NCI-H2107 treated with DMSO at 0.1 percent for 48 hours (cell line): ENCODE measurements around the gene NEMF.
"Not testable (repeated sequence)": the region's sequence is repeated elsewhere in the genome, so short reads cannot be mapped to it uniquely, and the experiment has no call there.

Experiments
- DNase-seq: peaks from one replicate; lab custom pipeline; 2025; ENCODE audit not compliant: unreplicated experiment; lab: John Stamatoyannopoulos, UW

Gene NEMF

DNA sequence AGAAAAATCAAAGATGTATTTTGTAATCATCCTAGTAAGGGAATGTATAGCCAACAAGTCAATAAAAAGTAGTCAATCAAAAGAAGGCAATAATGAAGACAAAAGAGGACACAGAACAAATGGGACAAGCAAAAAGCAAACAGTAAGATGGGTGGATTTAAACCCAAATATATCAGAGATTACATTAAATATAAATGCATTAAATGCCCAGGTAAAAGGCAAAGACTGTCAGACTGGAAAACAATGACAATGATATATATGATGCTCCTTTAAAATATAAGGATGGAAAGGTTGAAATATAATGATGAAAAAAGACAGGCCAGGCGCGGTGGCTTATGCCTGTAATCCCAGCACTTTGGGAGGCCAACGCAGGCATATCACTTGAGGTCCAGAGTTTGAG is 35.7 kb downstream of the NEMF start:
- DNase-seq: no peak

DNA sequence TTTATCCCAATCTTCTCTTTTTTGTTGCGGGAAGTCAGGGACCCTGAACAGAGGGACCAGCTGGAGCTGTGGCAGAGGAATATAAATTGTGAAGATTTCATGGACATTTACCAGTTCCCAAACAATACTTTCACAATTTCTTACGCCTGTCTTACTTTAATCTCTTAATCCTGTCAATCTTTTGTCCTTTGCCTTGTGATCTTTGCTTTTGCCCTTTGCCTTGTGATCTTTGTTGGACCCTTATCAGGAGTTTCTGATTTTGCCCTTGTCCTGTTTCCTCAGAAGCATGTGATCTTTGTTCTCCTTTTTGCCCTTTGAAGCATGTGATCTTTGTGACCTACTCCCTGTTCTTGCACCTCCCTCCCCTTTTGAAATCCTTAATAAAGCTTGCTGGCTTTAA is 36.5 kb downstream of the NEMF start:
- not testable (repeated sequence) for DNase-seq

DNA sequence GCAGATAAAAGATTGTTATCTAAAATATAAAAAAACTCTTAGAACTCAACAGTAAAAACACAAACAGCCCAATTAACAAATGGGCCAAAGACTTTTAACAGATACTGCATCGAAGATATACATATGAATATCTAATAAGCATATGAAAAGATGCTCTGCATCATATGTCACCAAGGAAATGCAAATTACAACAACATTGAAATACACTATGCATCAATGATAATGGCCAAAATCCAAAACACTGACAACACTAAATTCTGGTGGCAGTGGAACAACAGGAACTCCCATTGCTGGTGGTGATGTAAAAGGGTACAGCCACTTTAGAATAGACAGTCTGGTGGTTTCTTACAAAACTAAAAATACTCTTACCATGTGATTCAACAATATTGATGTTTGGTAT is 43.8 kb downstream of the NEMF start:
- DNase-seq: no peak

DNA sequence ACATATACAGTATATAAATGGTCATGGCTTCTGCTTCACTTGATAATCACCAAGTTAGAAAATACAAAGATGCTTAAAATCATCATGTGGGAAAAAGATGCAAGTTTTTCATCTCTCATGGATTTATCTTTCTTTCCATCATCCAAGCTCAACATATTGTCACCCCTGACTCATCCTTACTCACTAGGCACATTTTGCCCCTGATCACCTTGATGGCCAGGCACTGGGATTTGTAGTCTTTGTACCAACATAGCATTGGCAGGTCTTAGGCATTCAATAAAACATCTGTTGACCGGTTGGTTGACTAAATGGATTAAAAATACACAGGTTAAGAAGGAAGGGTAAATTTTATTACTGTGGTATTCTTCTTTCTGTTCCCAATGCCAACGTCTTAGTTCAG is 56.6 kb downstream of the NEMF start:
- DNase-seq: no peak

DNA sequence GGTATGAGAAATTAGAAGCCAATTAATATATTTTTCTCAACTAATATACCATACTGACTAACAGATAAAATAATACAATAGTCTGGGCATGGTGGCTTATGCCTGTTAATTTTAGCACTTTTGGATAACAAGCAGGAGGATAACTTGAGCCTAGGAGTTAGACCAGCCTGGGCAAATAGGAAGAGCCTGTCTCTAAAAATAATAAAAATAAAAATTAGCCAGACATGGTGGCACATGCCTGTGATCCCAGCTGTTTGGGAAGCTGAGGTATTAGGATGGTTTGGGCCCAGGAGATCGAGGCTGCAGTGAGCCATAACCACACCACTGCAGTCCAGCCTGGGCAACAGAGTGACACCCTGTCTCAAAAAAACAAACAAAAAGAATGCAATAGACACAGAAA is 60.0 kb downstream of the NEMF start:
- DNase-seq: no peak

DNA sequence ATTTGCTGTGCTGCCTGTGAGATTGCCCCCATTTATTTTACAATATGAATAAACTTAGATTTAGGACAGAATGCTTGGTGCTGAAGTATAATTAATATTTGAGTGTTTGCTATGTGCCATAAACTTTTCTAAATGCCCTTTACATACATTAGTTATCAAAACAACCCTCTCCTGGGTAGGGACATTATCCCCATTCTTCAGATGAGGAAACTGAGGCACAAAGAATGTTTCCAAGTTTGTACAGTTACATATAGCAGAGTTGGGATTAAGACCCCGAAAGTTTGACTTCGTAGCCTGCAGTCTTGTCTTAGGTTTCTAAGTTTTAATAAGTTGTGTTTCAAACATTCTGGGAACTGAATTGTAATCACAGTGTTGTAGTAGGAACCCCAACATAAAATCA is 66.3 kb downstream of the NEMF start:
- DNase-seq: no peak

DNA sequence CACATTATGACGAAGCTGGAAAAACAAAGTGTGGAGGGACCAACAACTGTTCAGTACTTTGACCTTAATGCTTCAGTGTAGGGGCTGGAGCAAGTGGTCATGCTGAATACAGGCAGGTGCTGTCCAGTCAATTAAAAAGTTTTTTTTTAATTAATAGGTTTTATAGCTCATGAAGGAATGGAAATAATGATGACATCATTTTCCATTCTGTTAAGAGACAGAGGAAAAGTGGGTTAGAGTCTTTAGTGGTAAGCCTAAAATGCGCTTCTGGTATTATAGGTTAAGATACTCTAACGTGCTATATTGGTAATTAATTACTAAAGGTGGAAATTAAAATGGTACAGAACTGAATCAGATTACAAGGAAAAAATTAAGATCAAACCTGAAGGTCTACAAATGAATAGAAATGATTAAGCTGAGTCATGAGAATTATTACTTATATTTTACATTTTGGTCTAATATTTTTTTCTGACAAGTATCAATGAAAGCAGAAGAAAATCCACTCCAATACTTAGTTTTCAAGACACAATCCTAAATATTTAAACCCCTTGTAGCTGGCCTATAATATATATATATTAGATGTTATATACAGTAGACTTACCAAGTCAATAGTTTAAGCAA is 69.1 kb downstream of the NEMF start:
- no peak for DNase-seq

DNA sequence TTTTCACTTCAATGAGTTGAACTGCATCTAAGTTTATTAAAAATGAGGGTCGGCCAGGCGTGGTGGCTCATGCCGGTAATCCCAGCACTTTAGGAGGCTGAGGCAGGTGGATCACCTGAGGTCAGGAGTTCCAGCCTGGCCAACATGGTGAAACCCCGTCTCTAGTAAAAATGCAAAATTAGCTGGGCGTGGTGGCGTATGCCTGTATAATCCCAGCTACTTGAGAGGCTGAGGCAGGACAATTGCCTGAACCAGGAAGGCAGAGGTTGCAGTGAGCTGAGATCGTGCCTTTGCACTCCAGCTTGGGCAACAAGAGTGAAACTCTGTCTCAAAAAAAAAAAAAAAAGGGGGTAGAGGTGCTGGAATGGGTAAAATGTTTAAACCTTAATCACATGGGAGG is 71.5 kb downstream of the NEMF start:
- DNase-seq: not testable (repeated sequence)

DNA sequence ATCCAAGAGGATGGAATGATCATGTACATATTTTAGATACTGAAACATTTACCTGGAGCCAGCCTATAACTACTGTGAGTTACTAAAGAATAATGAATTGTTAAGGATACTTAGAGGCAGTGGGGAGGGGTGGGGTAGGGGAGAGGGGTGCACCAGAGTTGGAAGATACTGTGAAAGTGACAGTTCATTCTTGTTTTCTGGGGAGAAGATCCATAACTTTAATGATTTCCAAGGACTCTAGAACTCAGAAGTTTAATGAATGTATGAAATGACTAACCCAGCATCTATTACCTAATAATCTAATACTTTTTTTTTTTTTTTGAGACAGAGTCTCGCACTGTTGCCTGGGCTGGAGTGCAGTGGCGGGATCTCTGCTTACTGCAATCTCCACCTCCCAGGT is 74.2 kb downstream of the NEMF start:
- DNase-seq: no peak

DNA sequence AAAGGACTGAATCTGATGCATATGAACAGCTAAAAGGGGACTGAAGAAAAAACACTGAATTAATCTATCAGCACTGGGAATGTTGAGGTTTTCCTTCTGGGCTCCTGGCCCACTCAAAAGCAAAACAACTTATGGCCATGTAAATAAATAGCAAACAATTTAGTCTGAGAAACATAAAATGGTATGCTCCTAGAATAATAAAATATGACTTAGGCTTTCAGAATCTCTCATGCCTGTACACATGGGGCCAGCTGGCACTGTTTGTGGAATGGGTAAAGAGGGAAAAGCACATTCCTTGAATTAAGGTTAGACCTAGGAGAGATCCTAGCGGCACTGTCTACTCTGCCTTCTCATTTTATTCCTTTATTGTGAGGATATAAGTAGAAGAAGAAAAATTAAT is 78.5 kb downstream of the NEMF start:
- no peak for DNase-seq

DNA sequence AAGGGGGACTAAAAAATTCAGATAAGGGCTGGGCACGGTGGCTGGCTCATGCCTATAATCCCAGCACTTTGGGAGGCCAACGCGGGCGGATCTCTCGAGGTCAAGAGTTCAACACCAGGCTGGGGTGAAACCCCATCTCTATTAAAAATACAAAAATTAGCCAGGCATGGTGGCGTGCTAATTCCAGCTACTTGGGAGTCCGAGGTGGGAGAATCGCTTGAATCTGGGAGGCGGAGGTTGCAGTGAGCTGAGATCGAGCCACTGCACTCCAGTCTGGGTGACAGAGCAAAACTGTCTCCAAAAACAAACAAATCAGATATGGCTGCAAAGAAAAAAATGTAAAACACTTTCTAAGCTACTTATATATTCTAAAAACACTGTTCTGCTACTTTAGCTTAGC is 80.9 kb downstream of the NEMF start:
- DNase-seq: not testable (repeated sequence)

DNA sequence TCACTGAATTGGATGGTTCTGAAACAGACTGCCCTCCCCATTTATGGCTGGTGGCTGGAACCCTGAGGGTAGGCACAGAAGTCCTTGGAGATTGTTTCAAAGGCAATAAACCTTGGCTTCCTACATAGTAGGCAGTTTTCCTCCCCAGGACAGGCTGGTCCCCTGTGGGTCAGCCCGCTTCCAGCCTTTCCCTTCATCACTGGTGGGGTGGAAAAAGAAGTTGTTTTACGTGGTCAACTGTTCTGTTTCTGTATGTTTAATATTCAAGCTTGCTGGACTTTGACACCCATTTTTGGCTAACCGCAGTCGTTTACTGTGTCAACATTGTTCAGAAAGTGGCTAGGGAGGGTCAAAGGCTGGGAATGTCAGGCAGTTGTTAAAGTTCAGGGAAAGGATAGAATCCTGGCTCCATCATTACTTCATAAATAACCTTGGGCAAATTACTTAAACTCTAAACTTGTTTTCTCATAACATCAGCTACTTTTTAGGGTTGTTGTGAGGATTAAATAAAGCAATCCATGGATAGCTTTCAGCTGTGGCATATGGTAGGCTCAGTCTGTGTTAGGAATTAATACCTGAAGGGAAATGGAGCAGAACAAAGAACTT is 82.3 kb downstream of the NEMF start:
- DNase-seq: no peak

DNA sequence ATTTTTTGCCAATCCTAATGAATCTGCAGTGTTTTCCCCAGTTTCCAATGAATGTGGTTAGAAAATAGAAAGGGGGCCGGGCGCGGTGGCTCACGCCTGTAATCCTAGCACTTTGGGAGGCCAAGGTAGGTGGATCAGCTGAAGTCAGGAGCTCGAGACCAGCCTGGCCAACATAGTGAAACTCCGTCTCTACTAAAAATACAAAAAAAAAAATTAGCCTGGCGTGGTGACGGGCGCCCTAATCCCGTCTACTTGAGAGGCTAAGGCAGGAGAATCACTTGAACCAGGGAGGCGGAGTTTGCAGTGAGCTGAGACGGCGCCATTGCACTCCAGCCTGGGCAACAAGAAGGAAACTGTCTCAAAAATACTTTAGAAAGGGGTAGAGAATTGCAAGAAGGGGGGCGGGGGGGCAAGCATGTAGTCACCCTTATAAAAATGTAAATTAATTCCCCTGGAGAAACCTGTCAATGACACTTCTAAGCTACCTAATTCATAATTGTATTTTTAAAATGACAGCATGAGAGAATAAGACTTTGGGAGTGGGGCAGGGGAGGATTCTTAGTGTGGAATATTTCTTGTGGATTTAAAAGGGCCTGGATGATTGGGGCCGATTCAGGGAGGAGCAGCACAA is 82.9 kb downstream of the NEMF start:
- peak; percentile 8 for DNase-seq

DNA sequence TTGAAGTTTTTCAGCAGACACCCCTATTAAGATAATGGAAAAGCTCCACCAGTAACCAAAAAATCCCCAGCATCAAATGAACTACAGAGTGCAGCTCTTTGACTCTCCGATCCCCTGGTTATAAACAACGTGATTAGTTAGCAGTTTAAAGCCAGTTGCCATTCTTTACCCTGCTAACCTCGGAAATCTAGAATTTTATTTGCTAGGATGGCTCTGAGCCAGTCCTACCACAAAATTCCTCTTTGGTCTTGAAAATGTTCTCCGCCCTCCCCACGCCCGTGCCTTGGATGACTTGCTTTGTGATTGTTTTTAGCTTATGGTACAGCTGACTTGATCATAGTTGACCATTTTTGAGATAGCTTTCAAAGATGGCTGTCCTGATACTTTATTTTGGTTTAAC is 83.4 kb downstream of the NEMF start:
- no peak for DNase-seq

DNA sequence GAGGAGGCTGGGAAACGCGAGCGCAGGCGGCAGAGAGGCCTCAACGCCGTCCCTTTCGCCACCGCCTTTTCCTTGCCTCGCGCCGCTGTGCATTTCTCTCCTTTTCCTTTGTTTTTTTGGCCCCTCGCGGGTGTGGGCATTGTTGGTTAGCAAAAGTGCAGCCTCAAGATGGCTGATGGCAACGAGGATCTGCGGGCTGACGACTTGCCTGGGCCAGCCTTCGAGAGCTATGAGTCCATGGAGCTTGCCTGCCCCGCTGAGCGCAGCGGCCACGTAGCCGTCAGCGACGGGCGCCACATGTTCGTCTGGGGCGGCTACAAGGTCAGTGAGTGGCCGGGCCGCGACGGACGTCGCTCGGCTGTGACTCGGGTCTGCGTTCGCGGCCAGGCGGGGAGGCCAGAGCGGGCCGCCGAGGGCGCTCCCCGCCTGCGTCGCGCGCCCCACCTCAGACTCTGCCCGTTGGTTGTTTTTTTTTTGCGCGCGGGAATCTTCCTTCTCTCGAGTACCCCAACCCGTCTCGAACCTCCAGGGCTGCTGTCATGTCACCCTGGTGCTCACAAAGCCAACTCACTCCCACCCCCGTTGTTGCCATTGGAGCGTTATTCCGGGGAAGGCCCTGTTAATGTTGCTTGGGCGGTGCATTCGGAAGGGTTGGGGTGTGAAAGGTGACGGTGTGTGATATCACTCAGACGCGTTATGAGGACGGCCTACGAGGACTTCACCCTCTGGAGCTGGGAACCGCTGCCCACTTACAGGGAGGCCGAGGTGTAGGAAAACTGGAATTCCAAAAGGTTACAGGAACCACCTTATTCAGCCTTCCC is 84.1 kb downstream of the NEMF start:
- DNase-seq: peak; percentile 35

DNA sequence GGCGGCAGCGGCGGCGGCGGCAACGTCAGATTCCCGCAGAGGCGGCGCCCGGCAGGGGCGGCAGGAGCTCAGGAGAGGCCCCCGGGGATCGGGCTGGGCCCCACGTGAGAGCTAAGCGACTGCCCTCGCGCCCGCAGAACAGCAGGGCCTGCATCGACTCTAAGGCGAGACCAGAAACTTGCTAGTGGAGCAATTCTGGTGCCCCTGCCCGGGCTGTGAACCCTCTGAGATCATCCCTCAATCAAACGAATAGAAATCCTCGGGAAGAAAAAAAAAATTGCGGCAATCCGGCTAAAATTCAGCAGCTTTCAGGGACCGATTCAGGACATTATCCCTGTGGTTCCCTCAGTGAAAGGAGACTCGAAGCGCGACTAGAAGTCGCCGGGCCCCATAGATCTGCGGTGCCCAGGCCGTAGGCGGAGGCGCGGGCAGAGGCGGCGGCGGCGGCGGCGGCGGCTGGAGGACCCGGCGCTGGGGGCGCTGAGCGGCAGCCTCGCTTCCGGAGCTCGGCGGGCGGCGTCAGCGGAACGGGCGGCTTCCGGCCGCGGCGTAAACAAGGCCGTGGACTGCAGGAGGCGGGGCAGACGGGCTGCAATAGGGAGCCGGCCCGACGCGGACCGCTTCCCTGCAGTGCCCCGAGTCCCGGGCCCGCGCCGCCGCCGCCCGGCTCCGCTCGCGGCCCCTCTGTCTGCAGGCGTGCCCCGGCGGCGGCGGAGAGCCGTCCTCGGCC is 84.9 kb downstream of the NEMF start, which contains the start of gene KLHDC2:
Gene KLHDC2, plus strand, starts transcription at position 583 of the 730 bp plus-strand sequence. CDS start 316 bp downstream, outside the sequence.
- DNase-seq: peak; percentile 58

DNA sequence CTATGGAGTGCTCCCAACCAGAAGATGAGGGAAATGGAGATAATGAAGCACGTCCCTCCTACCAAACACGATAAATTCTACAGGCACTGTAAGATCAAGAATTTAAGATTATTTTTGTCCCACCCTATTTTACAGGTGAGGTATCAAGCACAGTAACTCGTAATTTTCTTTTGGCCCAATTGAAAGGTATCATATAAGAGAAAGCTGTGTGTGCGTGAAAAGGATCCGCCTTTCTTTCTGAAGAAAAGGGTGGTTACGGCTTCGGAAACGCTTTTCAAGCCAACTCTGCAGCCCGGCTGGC is 85.4 kb downstream of the NEMF start:
- peak; percentile 77 for DNase-seq

DNA sequence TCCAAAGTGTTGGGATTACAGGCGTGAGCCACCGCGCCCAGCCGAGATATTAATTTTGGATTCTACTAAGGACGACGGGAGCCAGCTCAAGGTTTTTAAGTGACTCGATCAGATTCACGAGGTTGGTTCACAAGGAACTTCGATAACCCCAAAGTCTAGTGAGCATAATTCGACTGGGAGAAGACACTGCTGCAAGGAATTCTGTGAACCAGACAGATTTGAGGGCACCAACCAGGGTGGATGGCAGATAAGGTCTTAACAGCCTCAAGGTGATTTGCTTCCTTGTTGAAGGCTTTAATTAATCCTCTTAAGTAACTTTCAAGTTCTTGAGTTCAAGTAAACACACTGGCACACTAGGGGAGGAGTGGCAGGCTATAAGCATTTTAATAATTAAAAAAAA is 85.7 kb downstream of the NEMF start:
- no peak for DNase-seq

DNA sequence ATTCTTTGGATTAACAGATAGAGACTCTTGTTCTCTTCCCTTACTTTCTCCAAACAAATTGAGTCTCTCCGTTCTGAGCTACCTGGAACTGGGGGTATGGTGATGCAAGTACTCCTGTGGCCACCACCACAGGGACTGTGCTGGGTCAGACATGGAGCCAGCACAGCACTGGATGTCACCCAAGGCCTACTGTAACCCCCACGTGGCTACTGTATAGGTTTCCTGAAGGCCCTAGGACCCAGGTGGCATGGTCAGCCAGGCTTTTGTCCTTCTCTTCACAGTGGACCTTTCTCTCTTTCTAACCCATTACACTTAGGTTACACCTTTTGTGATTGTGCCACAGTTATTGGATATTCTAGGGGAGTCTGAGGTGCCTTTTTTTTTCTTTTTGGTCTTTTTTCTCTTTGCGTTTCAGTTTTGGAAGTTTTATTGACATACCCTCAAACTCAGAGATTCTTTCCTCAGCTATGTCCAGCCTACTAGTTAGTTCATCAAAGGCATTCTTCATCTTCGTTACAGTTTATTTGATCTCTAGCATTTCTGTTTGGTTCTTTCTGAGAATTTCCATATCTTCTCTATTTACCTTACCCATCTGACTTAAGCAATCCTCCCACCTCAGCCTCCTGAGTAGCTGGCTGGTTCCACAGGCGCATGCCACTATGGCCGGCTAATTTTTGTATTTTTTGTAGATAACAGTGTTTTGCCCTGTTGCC is 90.6 kb downstream of the NEMF start:
- no peak for DNase-seq

DNA sequence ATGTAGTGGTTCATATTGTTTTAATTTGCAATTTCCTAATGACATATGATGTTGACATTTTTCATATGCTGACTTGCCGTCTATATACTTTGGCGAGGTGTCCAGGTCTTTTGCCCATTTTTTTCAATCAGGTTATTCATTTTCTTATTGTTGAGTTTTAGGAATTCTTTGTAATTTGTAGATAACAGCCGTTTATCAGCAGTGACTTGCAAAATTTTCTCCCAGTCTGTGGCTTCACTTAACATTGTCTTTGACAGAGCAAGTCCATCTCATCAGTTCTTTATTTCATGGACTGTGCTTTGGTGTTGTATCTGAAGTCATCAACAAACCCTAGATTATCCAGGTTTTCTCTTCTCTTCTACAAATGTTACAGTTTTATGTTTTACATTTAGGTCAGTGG is 97.2 kb downstream of the NEMF start:
- no peak for DNase-seq
